ENCODE data around the gene ARSG.
A peak's percentile ranks its signal among the peaks of the same experiment; 100 is the strongest.

Gene ARSG

DNA sequence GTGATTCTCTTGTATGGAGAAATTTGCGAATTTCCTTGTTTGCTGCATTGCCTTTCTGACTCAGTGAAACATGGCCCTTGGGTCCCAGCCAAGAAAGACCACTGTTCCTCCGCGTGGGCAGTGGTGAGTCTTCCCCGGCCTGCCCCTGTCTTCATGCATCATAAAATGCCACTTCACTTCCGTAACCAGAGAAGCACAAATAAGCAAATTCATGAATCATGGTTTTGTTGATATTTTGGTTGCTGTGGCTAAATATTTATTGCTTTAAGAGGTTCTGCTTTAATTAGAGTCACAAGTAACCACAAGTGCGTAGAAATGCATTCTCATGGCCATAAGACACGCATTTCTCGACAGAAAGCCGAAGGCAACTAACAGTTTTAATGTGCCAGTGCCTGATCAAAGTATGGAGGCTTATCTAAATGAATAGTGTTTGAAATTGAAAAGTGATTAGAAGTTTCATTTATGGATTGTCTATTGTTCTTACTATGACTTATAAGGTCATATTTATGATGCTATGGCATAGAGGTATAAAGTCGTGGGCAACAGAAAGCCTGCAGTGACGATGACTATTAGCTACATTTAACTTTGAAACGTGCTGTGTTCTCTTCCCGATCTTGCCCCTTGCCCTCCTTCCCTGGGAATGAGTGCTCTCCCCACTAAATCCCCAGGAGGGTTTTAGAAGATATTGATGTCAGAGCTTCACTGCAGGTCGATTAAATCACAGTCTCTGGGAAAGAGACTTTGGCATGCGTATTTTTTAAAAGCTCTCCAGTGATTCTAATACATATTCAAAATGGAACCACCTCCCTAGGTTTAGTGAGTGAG lies 90.0 kb downstream of the ARSG start (continued):
- no peak for TF ChIP-seq ZNF670 (tag by site-specific recombination; IDR thresholded peaks at IDR 0.05; ENCODE audit: low read depth)
- TF ChIP-seq ZNF791 (tag by site-specific recombination; IDR thresholded peaks at IDR 0.05): no peak
- TF ChIP-seq, protein P1, sequence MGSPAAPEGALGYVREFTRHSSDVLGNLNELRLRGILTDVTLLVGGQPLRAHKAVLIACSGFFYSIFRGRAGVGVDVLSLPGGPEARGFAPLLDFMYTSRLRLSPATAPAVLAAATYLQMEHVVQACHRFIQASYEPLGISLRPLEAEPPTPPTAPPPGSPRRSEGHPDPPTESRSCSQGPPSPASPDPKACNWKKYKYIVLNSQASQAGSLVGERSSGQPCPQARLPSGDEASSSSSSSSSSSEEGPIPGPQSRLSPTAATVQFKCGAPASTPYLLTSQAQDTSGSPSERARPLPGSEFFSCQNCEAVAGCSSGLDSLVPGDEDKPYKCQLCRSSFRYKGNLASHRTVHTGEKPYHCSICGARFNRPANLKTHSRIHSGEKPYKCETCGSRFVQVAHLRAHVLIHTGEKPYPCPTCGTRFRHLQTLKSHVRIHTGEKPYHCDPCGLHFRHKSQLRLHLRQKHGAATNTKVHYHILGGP (tag by site-specific recombination; IDR thresholded peaks at IDR 0.05): peak; percentile 69; the same call in 1 of the 2 replicates
- TF ChIP-seq ZBTB48 (tag by site-specific recombination; IDR thresholded peaks at IDR 0.05): peak; percentile 14; the same call in 1 of the 2 replicates
- TF ChIP-seq ZNF843 (tag by site-specific recombination; IDR thresholded peaks at IDR 0.05): peak; percentile 95
- peak; percentile 73 for TF ChIP-seq SP3 (tag by site-specific recombination; IDR thresholded peaks at IDR 0.05)
- TF ChIP-seq, protein P2, sequence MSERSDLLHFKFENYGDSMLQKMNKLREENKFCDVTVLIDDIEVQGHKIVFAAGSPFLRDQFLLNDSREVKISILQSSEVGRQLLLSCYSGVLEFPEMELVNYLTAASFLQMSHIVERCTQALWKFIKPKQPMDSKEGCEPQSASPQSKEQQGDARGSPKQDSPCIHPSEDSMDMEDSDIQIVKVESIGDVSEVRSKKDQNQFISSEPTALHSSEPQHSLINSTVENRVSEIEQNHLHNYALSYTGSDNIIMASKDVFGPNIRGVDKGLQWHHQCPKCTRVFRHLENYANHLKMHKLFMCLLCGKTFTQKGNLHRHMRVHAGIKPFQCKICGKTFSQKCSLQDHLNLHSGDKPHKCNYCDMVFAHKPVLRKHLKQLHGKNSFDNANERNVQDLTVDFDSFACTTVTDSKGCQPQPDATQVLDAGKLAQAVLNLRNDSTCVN (tag by site-specific recombination; optimal IDR thresholded peaks at IDR 0.05): no peak
- TF ChIP-seq ZNF24 (tag by site-specific recombination; IDR thresholded peaks at IDR 0.05): peak; percentile 98
- peak; percentile 59; the same call in 1 of the 2 replicates for TF ChIP-seq ZNF2 (tag by site-specific recombination; IDR thresholded peaks at IDR 0.05)
- 0 out of 2 replicates have a peak, but pooled peaks have one; percentile 15 for TF ChIP-seq ZSCAN30 (tag by site-specific recombination; IDR thresholded peaks at IDR 0.05)
- TF ChIP-seq ZNF561 (tag by site-specific recombination; IDR thresholded peaks at IDR 0.05; ENCODE audit: borderline replicate concordance): peak; percentile 58; the same call in 1 of the 2 replicates
- peak; percentile 48; the same call in 1 of the 2 replicates for TF ChIP-seq SP2 (tag by site-specific recombination; IDR thresholded peaks at IDR 0.05)

DNA sequence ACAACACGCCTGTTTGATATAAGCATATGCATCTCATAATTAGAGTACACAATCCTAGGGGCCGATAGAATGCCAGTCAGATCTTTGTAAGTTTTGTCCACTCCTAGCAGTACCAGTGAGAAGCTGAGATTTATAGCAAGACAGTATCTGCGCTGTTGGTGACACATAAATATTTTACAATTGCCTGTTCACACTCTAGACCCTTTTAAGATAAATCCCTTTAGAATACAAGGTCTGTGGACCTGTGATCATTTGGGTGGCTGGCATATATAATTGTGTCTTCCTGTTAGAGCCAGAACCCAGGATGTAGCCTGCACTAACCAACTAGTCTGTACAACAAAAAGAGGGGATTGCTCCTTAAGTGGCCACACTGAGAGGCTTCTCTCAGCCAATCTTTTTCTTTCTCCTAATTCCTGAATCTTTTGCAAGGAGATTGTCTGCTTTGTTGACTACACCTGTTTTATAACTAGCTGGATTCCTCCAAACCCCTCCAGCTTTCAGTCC lies 91.3 kb downstream of the ARSG start:
- Histone ChIP-seq H3K27ac (ENCODE audit: extremely low read depth, low read depth, low read length) (no peak overlapping the region), H3K4me3 (ENCODE audit: low read depth, low read length) (no peak overlapping the region), H3K4me1 (ENCODE audit: control insufficient read depth, insufficient read depth, low read length) (peaks cover 31% of the 10 kb centered on the region), H3K36me3 (ENCODE audit: control insufficient read depth in 2 of 2, insufficient read depth in 1 of 2, low read length in 2 of 2) (no peaks in the 10 kb centered on the region), H3K9me3 (ENCODE audit: control insufficient read depth, insufficient read depth, low read depth, low read length) (no peaks in the 10 kb centered on the region)
- TF ChIP-seq ZNF558 (tag by site-specific recombination; IDR thresholded peaks at IDR 0.05): no peak
- TF ChIP-seq ZNF239 (tag by site-specific recombination; IDR thresholded peaks at IDR 0.05): no peak
- no peak for TF ChIP-seq ZNF544 (tag by site-specific recombination; IDR thresholded peaks at IDR 0.05)
- no peak for TF ChIP-seq ZNF548 (tag by site-specific recombination; IDR thresholded peaks at IDR 0.05)
- no peak for TF ChIP-seq MZF1 (tag by site-specific recombination; IDR thresholded peaks at IDR 0.05; ENCODE audit: borderline replicate concordance)
- TF ChIP-seq PRDM1 (tag by site-specific recombination; IDR thresholded peaks at IDR 0.05): no peak
- TF ChIP-seq MYNN (tag by site-specific recombination; IDR thresholded peaks at IDR 0.05; ENCODE audit: borderline replicate concordance): no peak
- TF ChIP-seq ZNF138 (tag by site-specific recombination; IDR thresholded peaks at IDR 0.05; ENCODE audit: borderline replicate concordance): no peak
- TF ChIP-seq ZNF76 (tag by site-specific recombination; IDR thresholded peaks at IDR 0.05; ENCODE audit: borderline replicate concordance, low read depth): no peak
- no peak for TF ChIP-seq ZNF132 (tag by site-specific recombination; IDR thresholded peaks at IDR 0.05; ENCODE audit: borderline replicate concordance)
- TF ChIP-seq ZNF658 (tag by site-specific recombination; IDR thresholded peaks at IDR 0.05): no peak
- no peak for TF ChIP-seq ZNF274 (IDR thresholded peaks at IDR 0.05; ENCODE audit: low read length)
- TF ChIP-seq ZNF274 (tag by site-specific recombination; IDR thresholded peaks at IDR 0.05; ENCODE audit: borderline replicate concordance): no peak
- TF ChIP-seq ZNF677 (tag by site-specific recombination; IDR thresholded peaks at IDR 0.05): no peak
- TF ChIP-seq, protein P3, sequence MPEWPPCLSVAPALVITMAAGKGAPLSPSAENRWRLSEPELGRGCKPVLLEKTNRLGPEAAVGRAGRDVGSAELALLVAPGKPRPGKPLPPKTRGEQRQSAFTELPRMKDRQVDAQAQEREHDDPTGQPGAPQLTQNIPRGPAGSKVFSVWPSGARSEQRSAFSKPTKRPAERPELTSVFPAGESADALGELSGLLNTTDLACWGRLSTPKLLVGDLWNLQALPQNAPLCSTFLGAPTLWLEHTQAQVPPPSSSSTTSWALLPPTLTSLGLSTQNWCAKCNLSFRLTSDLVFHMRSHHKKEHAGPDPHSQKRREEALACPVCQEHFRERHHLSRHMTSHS (tag by site-specific recombination; IDR thresholded peaks at IDR 0.05): no peak
- no peak for TF ChIP-seq ZNF549 (tag by site-specific recombination; IDR thresholded peaks at IDR 0.05)
- no peak for TF ChIP-seq ZNF221 (tag by site-specific recombination; IDR thresholded peaks at IDR 0.05; ENCODE audit: borderline replicate concordance)
- no peak for TF ChIP-seq ZNF202 (tag by site-specific recombination; IDR thresholded peaks at IDR 0.05; ENCODE audit: borderline replicate concordance)
- no peak for TF ChIP-seq ZNF335 (tag by site-specific recombination; conservative IDR thresholded peaks at IDR 0.05)
- CTCF ChIA-PET: interaction anchor here (1.1 to 2.0 kb wide), 2 partner anchors 16 to 25 kb away, joined by 4 to 12 read pairs; no protein-coding TSS in a partner anchor
- POLR2A ChIA-PET: interaction anchor here (0.6 kb wide), 1 partner anchor 135 kb away, joined by 3 read pairs; the partner anchor contains the start of gene AMZ2
